ENCODE data around the gene EPG5.
"Not testable (repeated sequence)": the region's sequence is repeated elsewhere in the genome, so short reads cannot be mapped to it uniquely, and the experiment has no call there.

The EPG5 gene

GRCh38 chr18:45976974-45977373 lies 9.8 kb upstream of the EPG5 start:
- no peak for DNase-seq

GRCh38 chr18:45976566-45976965 lies 9.4 kb upstream of the EPG5 start:
- DNase-seq, result no peak

DNA sequence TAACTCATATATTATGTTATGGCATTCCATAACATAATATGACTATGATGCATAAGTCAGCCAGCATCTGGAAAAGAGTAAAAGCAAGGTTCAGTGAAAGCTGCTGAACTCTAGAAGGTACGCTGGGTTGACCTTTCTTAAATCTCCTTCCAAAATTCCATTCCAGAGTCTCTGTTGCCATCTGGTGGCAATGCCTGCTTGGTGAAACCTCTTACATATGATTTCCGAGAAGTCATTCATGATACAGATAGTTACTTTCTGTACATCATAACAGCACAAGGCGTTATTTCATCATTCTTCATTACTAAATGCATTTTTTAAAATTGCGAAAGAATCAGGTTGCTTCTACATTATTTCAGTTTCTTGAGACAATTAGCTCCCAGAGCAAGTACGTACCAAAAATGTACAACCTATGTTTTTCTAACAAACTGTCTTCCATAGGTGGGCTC lies 7.0 kb upstream of the EPG5 start:
- peak; percentile 37 for DNase-seq

DNA sequence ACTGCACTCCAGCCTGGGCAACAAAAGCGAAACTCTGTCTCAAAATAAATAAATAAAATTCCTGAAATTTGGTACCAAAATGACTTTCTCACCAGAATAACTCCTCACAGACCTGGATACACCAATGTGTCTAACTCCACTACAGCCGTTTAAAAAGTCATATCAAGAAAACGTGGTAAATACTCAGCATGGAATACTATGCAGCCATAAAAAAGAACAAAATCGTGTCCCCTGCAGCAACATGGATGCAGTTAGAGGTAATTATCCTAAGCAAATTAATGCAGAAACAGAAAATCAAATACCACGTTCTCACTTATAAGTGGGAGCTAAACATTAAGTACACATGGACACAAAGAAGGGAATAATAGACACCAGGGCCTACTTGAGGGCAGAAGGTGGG lies 2.2 kb downstream of the EPG5 start:
- not testable (repeated sequence) for DNase-seq

DNA sequence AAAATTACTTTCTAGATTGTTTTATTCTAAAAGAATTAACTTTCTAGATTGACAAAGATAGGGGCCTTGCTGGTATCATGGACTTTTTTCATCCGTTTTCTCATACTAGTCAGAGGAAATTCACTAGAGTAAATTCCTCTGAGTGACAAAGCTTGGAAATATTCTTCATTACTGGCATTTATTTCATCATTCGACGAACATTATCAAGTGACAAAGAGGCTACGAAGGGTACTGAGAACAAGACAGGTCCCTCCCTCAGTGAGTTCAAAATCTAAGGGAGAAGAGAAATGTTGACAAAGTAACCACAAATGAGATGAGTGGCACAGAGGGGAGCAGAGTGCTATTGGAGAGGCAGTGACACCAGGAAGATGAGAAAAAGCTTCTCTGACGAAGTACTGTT lies 4.3 kb downstream of the EPG5 start:
- DNase-seq, result no peak

GRCh38 chr18:45962461-45962860 lies 4.7 kb downstream of the EPG5 start:
- no peak for DNase-seq

DNA sequence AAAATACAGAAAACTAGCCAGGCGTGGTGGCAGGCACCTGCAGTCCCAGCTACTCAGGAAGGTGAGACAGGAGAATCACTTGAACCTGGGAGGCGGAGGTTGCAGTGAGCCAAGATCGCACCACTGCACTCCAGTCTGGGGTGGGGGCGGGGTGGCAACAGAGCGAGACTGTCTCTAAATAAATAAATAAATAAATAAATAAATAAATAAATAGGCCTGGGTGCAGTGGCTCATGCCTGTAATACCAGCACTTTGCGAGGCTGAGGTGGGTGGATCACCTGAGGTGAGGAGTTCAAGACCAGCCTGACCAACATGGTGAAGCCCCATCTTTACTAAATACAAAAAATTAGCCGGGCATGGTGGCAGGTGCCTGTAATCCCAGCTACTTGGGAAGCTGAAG lies 7.6 kb downstream of the EPG5 start:
- not testable (repeated sequence) for DNase-seq

DNA sequence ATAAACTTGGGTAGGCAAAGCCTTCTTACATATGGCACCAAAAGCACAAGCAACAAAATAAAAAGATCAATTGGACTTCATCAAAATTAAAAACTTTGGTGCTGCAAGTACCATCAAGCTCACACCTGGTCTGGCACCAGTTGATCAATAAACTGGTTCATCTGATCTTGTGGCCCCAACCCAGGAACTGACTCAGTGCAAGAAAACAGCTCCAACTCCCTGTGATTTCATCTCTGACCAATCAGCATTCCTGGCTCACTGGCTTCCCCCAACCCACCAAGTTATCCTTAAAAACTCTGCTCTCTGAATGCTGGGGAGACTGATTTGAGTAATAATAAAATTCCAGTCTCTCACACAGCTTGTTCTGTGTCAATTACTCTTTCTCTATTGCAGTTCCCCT lies 8.4 kb downstream of the EPG5 start:
- DNase-seq, result no peak

DNA sequence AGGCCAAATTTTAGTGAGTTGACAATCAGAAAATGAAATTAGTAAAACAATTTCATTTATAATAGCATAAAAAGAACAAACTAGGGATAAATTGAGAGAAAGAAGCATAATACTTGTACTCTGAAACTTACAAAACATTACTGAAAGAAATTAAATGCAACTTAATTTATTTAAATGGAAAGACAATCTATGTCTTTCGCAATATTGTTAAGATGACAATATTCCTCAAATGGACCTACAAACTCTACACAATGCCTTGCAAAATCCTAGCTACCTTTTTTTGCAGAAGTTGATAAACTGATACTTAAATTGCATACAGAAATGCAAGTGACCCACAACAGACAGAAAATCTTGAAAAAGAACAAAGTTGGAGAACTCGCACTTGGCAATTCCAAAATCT lies 9.1 kb downstream of the EPG5 start:
- no peak for DNase-seq

DNA sequence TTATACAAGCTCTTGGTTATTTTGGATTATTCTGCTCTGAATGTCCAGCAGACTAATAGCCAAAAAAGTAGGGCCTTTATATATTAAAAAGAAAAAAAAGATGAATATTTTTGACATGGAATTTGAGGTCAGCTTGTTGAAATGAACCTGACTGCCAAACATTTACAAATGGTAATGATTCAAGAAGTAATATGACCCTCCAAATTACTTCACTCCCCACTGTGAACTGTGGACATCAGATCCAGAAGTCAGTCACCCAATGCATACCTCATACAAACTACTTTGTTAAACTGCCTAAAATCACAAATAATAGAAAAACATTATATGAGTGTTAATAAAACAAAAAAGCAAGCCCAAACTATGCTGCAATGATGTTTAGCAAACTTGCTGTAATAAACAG lies 10.0 kb downstream of the EPG5 start:
- DNase-seq, result no peak

- DNase-seq, result no peak
Measured at GRCh38 chr18:45954070-45954934, 12.8 kb downstream of the EPG5 start.

DNA sequence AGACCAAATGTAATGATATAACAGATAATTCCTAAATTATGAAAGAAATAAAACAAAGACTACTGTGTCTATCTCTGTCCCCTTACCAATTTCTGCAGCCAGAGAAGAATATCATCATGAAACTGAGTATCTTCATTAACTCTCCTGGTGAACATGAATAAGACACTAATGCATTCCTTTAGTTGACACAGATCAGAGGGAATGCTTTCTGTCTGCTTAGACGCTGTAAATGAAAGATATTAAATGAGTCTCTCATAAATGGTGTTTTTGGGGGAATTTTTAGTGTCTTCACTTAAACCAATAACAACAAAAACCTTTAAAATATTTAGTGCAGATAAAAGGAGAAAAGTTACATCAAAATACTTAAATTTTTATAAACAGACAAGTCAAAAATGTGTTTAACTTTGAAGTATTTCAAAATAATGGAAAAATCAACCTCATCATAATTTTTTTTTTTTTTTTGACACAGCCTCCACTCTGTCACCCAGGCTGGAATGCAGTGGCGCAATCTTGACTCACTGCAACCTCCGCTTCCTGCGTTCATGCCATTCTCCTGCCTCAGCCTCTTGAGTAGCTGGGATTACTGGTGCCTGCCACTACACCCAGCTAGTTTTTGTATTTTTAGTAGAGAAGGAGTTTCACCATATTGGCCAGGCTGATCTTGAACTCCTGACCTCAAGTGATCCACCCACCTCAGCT lies 16.0 kb downstream of the EPG5 start:
- no peak for DNase-seq

DNA sequence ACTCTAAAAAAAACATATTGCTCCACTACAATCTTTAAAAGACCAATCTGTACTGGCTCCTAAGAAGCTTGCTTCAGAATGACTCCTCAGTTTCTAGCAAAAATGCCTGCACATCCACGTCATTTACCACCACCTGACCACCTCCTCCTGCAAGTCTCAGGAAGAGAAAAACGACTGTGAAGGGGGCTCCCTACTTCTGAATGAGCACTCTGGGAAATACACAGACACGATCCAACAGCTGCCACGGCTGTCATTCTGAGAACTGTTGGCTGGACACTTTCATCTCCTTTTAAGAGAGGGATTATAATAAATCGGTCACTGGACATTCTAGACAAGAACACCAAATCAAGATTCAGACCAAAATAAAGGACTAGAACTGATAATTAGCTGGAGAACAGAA lies 21.5 kb downstream of the EPG5 start:
- no peak for DNase-seq

- no peak for DNase-seq
Measured at GRCh38 chr18:45940724-45941123, 26.4 kb downstream of the EPG5 start.

DNA sequence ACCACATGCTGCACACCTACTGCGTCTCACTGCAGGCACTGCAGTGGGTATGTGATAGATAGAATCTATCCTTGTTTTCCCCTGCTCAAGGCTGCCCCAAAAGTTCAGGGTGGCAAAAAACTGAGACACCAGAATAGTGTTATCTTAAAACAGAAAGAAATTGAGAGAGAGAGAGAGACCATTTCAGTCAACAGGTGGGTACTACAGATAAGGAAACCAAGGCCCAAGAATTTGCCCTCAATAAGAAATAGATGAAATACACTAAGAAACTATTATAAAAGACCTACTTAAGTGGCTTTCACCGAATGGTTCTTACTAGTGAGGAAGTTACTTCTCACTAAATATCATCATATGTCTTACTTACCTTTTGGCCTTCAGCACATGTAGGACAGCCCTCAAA lies 27.9 kb downstream of the EPG5 start:
- no peak for DNase-seq

GRCh38 chr18:45938488-45938935 lies 28.6 kb downstream of the EPG5 start:
- no peak for DNase-seq

DNA sequence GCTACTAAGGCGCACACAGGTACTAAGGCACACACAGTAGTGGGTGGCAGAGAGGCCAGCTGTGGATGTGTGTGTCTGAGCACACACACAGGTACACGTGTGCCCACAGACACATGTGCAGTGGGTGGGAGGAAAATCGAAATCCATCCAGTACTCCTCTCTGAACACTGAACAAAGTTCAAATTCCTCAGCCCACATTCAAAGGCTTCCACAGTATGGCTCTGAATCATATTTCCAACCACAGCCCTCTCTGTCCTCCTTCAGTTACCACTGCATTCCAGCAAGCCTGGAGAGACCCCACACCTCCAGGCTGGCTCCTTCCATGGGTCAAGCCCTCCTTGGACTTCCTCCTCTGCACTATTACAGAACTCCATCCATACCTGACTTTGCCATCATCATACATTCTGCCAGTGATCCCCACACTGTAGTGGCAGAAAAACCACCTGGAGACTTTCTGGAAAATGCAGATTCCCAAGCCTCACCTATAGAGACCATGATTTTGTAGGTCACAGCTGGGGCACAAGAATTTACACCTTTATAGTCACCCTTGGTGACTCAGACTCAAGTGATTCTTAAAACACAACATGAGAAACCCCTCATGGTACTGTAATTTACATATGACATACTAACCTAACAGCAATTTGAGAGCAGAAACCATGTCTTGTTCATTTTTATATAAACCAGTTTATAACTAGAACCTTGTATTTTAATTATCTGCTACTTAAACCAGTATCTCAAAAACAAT lies 31.4 kb downstream of the EPG5 start:
- no peak for DNase-seq

DNA sequence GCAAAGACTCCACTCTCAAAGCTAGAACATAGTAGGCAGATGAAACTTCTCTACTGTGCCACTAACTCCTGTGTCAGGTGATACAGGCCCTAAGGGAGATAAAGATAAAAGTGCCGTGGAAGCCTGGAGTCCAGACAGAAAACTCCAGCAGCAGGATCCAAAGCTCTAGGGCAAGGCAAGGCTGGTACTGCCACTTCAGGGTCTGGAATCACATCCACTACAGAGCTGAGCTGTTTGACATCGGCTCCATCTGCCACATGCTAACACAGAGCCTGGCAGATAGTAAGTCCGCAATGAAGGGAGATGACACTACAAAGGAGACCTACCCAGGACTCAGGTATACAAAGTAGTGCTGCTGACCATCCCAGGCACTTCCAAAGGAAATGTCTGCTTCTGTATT lies 34.4 kb downstream of the EPG5 start:
- no peak for DNase-seq

DNA sequence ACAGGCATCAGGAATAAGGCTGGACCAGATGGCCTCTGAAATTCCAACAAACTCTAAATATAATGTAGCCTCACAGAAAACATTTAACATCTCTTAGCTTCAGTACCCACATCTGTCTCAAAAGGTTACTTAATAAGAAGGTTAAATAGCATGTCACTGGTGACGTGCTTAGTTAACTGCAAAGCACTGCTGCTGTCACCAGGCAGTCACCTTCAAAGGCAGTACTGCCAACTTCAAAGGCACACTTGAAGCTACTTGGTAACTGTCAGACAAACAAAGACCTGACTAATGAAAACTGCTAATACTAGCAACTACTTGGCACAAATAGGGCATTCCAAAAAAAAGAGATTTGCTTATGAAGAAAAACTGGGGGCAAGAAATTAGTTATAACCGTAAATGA lies 36.2 kb downstream of the EPG5 start:
- DNase-seq, result no peak

DNA sequence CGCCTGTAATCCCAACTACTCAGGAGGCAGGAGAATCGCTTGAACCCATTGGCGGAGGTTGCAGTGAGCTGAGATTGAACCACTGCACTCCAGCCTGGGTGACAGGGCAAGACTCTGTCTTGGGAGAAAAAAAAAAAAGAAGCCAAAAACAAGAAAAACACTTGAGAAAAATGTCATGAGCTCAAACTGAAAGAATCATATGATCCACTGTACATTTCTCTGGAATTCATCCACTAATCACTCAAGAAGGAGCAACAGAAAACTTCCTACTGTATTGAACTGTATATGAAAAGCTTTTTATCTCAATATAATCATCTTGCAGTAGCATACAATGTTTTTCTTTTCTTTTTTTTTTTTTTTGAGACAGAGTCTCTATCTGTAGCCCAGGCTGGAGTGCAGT lies 40.4 kb downstream of the EPG5 start:
- DNase-seq, result no peak

- no peak for DNase-seq
Measured at GRCh38 chr18:45926085-45926484, 41.0 kb downstream of the EPG5 start.

GRCh38 chr18:45923138-45923537 lies 44.0 kb downstream of the EPG5 start:
- no peak for DNase-seq

GRCh38 chr18:45920367-45920766 lies 46.8 kb downstream of the EPG5 start:
- DNase-seq, result no peak

DNA sequence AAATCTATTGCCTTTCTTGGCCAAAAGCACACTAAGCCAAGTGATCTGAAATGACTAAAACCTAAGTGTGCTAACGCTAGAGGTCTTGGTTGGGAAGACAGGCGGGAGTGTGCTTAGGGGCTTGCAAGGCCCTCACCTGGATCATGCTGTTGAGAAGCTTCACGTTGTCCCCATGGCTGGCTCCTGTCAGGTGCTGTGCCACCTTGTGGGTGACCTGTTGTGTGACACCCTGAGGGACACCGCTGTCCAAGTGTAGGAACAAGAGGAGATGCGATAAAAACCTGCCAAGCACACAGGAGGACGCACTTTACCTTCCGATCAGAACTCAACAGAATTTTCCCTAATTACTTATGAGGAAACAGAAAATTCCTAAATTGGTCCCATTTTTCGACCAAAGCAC lies 50.8 kb downstream of the EPG5 start:
- DNase-seq, result no peak

Data from stimulated activated CD4-positive, alpha-beta T cell treated with anti-CD3 and anti-CD28 coated beads, Interleukin-12 subunit alpha, Interleukin-12 subunit beta, amount 100 ng/mL, for 4 hours (primary cell).